NB4 (cell line): ENCODE results near the gene PDZRN3.

ENCODE experiments used
- CTCF ChIP-seq: IDR thresholded peaks from one replicate; pipeline ENCODE4 v1.5.1; 2012; ENCODE audit warnings: low read depth, low read length
- MYC ChIP-seq: IDR thresholded peaks from 2 replicates; pipeline ENCODE4 v1.6.1; 2011; ENCODE audit warnings: low read depth, low read length

GRCh38 chr3:73633453-73633852 lies 8.7 kb upstream of the PDZRN3 start:
- no peak for TF ChIP-seq CTCF
- no peak for TF ChIP-seq MYC
